ENCODE data around the gene NRDC.

The NRDC gene, protein sequence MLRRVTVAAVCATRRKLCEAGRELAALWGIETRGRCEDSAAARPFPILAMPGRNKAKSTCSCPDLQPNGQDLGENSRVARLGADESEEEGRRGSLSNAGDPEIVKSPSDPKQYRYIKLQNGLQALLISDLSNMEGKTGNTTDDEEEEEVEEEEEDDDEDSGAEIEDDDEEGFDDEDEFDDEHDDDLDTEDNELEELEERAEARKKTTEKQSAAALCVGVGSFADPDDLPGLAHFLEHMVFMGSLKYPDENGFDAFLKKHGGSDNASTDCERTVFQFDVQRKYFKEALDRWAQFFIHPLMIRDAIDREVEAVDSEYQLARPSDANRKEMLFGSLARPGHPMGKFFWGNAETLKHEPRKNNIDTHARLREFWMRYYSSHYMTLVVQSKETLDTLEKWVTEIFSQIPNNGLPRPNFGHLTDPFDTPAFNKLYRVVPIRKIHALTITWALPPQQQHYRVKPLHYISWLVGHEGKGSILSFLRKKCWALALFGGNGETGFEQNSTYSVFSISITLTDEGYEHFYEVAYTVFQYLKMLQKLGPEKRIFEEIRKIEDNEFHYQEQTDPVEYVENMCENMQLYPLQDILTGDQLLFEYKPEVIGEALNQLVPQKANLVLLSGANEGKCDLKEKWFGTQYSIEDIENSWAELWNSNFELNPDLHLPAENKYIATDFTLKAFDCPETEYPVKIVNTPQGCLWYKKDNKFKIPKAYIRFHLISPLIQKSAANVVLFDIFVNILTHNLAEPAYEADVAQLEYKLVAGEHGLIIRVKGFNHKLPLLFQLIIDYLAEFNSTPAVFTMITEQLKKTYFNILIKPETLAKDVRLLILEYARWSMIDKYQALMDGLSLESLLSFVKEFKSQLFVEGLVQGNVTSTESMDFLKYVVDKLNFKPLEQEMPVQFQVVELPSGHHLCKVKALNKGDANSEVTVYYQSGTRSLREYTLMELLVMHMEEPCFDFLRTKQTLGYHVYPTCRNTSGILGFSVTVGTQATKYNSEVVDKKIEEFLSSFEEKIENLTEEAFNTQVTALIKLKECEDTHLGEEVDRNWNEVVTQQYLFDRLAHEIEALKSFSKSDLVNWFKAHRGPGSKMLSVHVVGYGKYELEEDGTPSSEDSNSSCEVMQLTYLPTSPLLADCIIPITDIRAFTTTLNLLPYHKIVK

DNA sequence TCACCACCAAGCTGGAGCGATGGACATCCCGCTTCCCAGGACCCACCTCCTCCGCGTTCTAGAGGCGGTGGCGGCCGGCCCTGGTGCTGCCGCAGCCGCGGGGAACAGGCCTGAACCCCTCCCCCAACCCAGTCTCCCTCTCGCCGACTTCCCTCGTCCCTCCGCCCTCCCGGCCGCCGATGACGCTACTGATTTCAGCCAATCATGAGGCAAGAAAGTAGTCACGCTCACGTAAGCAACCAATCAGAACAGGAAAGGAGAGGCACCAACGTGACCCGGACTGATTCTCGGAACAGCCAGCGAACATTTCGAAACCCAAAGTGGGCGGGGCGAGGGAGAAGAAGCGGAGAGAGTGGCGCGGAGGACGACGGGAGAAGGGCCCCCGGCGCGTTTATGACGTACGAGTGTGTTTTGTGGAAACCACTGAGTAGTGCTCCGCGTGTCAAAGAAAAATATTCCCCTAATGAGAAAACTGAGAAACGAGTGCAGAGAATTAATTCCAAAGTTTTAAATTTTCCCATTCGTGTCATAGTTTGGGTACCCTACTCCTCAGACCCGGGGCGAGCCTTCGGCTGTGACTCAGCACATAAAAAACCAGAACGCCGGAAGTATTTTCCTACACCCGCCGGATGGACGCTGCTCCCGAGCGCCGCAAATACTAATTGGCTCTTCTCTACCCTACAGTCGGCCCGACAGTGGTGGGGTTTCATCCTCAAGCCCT is at the start of gene NRDC:
NRDC (minus strand) TSS at position 112 of the 721 bp plus-strand sequence. CDS start 112 bp downstream, outside the sequence.
- peak; percentile 97 to 99 (median 98) for DNase-seq (ENCODE audit: low read depth in 3 of 3)

DNA sequence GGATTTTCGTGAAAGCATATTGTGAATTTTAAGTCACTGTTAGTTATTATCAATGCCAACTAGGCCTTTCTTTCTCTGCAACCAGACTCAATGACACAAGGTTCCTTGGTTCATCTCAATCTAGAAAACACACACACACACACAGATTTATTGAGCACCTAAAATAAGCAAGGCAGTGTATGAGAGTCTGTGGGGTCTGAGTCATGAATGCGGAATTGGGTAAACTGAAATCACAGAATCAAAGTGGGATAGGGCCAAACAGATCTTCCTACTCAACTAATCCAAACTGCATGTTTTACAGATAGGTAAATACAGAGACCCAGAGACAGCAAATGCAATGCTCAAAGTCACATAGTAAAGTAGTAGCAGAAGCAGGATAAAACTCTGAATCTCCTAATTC is 48.5 kb upstream of the NRDC start:
- DNase-seq (ENCODE audit: low read depth in 3 of 3), result no peak

DNA sequence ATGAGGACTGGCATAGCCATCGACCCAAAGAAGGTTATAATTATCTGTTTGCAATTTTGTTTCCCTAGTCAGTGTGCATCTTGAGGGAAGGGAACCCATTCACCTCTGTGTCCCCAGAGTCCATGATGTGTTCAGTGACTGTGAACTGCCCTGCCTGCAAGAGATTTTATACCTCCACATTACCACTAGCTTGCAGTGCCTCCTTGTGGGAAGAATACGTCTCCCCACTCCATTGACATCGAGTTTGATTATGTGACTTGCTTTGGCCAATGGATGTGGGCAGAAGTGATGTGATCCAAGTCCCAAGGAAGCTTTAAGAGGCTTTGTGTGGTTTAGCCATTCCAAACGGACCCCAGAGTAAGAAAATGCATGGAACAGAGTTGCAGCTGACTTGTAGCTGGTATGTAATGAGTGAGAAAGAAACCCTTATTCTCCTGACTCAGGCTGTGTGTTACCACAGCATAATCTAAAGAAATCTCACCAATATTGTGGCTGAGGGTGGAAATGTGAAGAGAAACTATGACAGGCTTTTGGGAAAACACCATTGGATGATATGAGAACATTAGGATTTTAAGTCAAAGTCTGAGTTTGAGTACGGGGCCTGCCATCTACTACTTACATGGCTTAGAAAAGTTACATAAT is 47.8 kb upstream of the NRDC start:
- DNase-seq (ENCODE audit: low read depth in 3 of 3), result no peak

DNA sequence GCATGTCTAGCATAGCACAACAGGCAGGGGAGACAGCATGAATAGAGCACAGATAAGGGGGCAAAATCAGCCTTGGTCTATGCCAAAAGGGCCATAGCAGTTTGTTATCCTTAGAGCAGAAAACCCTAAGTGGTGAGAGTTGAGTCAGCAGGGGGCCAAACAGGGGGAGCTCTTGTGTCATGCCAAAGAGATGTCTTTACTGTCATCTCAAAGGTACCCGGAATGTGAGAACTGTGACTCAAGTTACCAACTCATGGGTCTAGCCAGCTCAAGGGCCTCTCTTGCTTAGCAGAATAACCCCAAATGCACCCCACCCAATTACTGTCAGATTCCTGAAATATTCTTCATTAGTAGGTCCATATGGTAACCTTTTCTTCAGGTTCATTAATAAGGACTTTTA is 45.9 kb upstream of the NRDC start:
- no peak for DNase-seq (ENCODE audit: low read depth in 3 of 3)

DNA sequence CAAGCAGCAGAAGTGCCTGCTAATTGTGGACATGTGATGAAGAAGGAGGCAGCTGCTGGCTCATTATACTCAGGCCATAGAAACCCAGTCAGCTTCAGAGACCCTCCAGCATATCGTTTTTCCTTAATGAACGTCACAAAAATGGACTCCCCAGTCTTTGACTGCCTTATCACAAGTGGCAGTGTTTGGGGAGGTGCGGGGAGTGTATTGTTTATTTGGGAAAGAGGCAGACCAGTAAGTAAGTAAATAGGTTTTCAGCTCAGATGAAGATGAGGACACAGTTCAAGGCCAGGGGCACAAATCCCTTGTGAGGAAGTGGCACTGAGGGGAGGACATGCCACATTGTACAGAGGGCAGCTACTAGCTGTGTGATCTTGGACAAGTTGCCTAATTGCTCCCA is 43.5 kb upstream of the NRDC start:
- no peak for DNase-seq (ENCODE audit: low read depth in 3 of 3)

DNA sequence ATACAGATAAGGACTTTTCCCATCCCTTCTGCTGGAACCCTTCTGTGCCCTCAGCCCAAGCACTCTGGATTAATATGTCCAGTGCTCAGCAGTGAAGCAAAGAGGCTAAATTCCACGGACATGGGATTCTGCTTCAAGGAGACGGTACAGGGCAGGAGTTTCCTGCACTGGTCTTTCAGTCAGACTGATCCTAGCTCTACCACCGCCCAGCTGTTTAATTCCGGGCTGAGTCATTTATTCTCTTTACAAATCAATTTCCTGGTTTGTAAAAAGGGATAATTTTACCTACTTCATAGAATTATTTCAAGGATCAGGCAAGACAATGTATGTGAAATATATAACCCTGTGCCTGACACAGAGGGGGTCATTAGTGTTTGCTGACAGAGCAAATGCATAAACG is 41.6 kb upstream of the NRDC start:
- DNase-seq (ENCODE audit: low read depth in 3 of 3), result no peak

DNA sequence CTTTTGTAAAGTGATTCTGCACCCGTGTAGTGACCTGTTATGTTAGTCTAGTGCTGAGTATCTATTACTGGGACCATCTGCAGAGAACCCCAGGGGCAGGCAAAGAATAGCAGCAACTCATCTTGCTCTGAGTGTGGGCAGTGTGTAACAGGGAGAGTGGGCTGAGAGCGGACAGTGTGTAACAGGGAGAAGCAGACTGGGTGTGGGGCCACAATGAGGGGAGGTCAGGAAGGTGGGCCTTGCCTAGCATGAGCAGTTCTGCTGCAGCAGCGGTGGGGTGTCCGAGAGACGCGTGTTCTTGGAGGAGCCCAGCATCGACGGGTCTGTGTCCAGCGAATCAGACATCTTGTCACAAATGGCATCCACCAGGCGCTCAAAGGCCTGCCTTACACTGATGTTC is 41.2 kb upstream of the NRDC start:
- DNase-seq (ENCODE audit: low read depth in 3 of 3), result no peak

DNA sequence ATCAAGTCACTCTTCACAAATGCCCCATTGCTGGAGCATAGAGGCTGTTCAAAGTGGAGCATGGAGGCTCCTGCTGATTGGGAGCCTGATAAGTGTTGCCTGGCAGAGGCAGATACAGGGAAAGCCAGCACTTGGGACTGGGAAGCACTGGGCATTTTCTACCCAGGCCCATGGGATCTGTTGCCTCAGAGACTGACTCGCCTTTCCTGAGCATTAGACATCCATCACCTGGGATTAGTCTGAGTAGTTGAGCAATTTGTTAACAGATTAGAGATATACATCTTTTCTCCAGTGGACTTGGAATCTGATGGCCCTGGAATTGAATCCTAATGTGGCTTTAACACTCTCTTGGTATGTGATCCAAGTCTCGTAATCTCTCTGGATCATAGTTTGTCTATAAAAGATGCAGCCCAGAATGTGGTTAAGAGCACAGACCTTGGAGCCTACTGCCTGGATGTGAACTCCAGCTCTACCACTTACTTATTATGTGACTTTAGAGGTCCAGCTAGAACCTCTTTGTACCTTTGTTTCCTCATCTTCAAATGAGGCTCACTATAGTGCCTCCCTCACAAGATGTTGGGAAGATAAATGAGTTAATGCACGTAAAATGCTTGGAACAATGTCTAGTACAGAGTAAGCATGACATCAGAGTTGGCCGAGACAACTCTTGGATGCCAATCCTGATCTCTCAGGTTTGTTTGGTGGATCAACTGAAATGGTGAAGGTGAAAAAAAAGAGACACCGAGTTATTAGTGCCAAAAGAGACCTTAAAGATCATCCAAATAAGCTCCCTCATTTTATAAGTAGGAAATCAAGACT is 38.3 kb upstream of the NRDC start:
- no peak for DNase-seq (ENCODE audit: low read depth in 3 of 3)

DNA sequence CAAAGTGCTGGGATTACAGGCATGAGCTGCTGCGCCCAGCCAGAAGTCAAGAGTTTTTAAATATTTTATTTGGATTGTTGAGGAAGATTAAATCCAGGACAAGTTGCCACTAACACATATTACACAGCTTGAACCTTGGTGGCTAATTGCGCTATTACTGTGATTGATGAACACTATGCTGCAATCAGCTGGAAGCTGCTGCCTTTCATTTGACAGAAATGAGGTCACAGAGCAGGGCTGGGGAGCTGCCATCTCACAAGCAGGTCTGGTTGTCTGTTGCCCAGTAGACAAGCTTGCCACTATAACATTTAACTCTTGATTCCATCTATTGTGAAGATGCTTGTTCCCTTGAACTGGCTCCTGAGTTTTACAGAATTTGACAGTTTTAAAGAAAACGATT is 37.4 kb upstream of the NRDC start:
- no peak for DNase-seq (ENCODE audit: low read depth in 3 of 3)

DNA sequence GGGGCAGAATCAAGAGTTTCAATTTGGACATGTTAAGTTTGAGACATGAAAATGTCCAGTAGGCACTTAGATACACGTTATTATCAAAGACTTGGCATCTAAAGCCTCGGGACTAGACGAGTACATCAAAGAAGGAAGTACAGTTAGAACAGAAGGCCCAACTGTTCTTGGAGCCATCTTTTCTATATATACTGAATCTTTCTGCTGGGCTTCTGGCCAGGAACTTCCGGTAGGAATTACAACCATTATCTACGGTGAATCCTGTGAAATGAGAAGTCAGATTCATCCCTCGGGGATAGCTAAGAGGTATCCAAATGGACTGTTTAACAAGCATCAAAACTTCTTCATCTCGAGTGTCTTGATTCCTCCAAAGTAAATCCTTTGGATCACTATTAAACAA is 34.4 kb upstream of the NRDC start:
- DNase-seq (ENCODE audit: low read depth in 3 of 3), result no peak

DNA sequence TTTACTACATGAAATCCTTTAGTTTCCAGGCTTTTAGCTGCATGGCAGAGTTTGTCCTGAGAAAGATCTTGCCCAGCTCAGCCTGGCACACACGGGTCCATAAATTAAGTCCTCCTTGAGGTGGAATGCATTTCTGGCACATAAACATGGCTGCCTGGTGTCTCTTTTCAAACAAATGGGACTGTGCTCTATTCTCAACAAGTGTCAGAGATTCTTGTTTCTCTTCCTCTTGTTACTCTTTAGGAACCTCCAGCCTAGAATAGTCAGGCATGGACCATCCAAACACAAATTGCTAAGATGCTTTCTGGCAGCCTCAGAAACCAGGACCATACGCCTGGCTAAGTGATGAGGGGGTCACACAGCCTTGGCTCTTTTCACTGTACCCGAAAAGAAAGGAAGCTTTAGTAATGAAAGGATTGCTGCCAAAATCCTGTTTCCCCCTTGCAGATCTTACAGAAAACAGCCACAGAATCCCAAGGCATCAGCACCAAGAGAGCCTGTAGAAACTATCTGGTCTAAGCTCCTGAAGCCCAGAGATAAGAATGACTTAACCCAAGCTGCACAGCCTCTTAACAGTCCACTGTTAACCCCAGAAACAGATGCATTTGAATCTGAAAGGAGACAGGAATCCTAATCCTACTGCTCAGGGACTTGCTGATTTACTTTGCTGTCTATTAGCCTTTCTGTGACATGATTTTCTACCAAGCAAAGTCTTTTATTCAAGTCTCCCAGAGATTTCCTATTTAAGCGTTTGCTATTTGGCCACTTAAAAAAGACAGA is 31.9 kb upstream of the NRDC start:
- no peak for DNase-seq (ENCODE audit: low read depth in 3 of 3)

DNA sequence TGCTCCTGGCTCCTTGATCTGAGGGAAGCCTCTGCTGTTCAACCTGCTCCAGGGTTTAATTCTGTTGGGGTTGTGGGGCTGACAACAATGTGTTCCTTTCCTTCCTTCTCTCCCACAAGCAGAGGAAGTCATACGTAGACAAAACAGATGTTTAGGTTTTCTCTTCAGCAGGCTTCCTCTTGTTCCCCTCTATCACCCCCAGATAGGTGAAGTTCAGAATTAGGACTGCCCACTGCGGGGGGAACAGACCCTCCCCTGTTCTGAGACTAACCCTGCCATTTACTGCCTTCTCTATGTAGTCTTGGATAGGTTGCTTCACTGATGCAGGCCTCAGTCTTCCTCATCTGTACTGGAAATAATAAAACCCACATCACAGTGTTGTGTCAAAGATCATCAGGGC is 30.0 kb upstream of the NRDC start:
- no peak for DNase-seq (ENCODE audit: low read depth in 3 of 3)

DNA sequence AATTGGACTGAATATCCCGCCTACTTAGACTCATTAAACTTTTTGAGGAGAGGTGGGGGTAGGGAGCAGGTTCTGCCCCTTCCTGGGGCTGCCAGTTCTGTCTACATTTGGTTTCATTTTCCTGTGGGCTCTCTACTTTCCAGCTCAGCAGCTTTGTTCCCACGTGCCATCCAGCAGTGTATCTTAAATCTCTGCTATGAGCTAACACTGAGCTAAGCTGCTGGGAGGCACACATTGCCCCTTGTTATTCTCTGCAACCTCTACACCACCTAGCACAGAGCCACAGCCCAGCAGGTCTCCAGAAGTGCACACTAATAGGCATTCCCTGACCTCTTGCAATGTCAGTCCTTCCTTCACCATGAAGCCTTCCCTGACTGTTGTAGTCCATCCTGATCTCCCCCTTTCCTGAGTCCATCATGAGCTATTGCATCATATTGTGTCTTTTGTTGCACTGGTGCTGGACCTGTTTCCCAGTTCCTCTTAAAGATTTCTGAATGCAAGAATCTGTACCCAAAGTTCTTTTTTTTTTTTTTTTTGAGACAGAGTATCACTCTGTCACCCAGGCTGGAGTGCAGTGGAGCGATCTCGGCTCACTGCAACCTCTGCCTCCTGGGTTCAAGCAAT is 28.7 kb upstream of the NRDC start:
- no peak for DNase-seq (ENCODE audit: low read depth in 3 of 3)

DNA sequence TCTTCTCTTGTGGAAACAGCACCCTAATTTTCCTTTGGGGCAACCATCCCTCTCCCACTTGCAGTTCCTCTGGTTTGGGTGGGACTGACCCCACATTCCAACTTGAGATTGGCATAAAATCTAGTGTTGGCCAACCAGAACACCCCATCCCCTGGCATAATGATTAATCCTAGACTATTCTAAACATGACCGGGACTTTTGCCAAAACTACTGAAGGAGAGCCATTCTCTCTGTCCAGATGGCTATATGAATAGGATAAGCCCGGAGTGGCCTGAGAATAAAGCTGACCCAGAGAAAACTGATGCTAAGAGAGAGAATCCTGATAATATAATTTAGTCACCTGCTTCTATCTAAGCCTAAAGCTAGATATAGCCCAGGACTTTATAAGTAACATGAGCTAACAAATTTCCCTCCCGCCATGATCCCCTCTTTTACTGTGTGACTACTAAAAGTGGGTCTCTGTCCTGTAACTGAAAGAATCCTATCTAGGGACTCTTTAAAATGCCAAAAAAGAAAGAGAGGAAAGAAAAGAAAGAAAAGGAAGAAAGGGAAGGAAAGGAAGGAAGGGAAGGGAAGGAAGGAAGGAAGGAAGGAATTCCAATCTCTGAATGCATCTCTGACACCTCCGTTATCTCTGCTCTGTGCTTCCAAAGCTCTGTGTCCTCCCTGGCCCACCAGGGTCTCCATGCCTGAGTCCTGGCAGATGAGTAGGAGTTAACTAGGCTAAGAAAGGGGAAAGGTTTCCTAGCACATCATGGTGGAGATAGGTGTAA is 28.0 kb upstream of the NRDC start:
- no peak for DNase-seq (ENCODE audit: low read depth in 3 of 3)

DNA sequence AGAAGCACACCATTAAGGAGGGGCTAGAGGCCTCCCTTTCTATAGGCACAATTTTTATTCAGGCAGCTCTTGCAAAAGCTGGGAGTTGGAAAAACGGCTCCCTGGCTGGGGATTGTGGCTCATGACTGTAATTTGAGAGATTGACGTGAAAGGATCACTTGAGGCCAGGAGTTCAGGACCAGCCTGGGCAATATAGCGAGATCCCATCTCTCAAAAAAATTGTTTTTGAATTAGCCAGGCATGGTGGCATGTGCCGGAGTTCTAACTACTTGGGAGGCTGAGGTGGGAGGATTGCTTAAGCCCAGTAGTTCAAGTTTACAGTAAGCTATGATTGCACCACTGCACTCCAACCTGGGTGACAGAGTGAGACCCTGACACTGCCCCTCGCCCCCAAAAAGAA is 23.9 kb upstream of the NRDC start:
- DNase-seq (ENCODE audit: low read depth in 3 of 3), result no peak

DNA sequence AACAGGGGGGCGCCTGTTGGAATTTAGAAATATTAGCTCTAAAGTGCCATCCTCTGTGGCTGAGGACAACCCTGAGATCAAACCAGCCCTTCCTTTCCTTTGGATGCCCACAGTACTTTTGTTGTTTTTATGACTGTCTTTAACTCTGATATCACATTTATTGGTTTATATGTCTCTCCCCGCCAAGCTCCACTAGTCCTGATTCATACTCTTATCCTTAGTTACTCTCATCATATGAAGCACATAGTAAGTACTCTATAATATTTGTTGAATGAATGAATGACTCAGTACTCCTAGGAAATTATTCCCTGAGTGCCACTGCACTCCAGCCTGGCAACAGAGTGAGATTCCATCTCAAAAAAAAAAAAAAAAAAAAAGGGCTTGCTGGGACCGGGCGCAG is 22.6 kb upstream of the NRDC start:
- DNase-seq (ENCODE audit: low read depth in 3 of 3), result no peak

DNA sequence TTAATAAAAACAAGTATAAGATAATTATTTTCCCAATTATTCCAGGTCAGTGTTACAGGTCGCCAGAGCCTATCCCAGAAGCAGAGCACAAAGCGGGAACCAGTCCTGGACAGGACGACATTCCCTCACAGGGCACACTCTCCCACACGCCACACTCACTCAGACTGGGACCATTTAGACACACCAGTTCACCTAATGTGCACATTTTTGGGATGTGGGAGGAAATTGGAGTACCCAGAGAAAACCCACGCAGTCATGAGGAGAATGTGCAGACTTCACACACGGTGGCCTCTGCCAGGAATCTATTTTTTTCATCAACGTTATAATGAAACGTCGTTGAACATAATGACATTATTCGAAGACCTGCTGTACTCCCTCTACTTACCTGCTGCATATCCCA is 20.5 kb upstream of the NRDC start:
- DNase-seq (ENCODE audit: low read depth in 3 of 3), result no peak

DNA sequence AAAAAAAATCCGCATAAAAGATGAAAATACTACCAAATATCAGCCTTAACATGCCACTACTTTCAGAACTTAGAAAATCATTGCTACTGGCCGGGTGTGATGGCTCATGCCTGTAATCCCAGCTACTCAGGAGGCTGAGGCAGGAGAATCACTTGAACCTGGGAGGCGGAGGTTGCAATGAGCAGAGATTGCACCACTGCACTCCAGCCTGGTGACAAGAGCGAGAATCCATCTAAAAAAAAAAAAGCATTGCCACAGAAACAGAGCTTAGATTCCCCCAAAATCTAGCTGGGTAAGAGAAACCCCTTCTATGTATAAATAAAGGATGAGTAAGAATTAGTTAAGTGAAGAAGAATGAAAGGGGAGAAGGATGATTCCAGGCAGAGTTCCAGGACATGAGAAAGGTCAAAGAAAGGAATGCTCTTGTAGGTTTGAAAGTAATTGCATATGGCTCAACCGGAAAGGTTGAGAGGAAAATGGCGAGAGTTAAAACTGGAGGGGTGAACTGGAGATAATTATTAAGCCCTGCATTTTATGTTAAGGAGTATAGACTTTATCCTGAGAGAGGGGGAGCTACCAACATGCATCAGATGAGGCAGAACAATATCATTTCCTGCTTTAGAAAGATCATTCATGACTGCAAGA is 19.7 kb upstream of the NRDC start:
- no peak for DNase-seq (ENCODE audit: low read depth in 3 of 3)

All from stimulated activated CD4-positive, alpha-beta T cell treated with anti-CD3 and anti-CD28 coated beads, TNF-alpha, amount 100 ng/mL, for 4 hours (primary cell).